NCI-H446 (cell line): ENCODE measurements around the gene USP32.
"Not testable (repeated sequence)": the region's sequence is repeated elsewhere in the genome, so short reads cannot be mapped to it uniquely, and the experiment has no call there.

ENCODE experiments used
- DNase-seq, 2 experiments: peaks; one replicate each; lab custom pipeline; 2025; lab: John Stamatoyannopoulos, UW

USP32 gene

GRCh38 chr17:60231234-60231633 lies 160.7 kb downstream of the USP32 start:
- peak in 1 of 2 experiments; percentile 33 for DNase-seq

- DNase-seq = no peak
Measured at GRCh38 chr17:60230358-60230757, 161.6 kb downstream of the USP32 start.

- DNase-seq = no peak
Measured at GRCh38 chr17:60229188-60229802, 162.6 kb downstream of the USP32 start.

DNA sequence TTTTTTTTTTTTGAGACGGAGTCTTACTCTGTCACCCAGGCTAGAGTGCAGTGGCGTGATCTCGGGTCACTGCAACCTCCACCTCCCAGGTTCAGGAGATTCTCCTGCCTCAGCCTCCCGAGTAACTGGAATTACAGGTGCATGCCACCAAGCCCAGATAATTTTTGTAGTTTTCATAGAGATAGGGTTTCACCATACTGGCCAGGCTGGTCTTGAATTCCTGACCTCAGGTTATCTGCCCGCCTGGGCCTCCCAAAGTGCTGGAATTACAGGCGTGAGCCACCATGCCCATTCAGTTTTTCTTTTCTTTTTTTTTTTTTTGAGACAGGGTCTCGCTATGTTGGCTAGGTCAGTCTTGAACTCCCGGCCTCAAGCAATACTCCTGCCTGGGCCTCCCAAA lies 164.7 kb downstream of the USP32 start:
- DNase-seq = not testable (repeated sequence)

GRCh38 chr17:60224064-60224463 lies 167.9 kb downstream of the USP32 start:
- DNase-seq = no peak

GRCh38 chr17:60223456-60223855 lies 168.5 kb downstream of the USP32 start:
- no peak for DNase-seq

DNA sequence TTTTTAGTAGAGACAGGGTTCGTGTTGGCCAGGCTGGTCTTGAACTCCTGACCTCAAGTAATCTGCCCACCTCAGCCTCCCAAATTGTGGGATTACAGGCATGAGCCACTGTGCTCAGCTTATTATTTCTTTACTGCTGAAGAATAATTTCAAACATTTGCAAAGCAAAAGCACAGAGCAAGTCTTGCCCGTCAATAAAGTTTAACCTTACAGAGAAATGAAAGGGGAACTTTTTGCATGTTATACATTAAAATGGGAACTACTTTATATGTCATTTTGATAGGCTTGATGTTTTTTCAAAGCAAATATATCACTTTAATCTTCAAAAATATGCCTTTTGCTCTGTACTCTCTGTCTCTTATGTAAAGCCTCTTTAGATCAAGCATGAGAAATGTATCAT lies 173.2 kb downstream of the USP32 start:
- not testable (repeated sequence) for DNase-seq

- not testable (repeated sequence) for DNase-seq
Measured at GRCh38 chr17:60215895-60216294, 176.0 kb downstream of the USP32 start.

GRCh38 chr17:60211282-60211681 lies 180.7 kb downstream of the USP32 start:
- DNase-seq = not testable (repeated sequence)

GRCh38 chr17:60208302-60208701 lies 183.6 kb downstream of the USP32 start:
- not testable (repeated sequence) for DNase-seq

GRCh38 chr17:60205782-60206181 lies 186.2 kb downstream of the USP32 start:
- DNase-seq = not testable (repeated sequence)

- DNase-seq = not testable (repeated sequence)
Measured at GRCh38 chr17:60198630-60199029, 193.3 kb downstream of the USP32 start.

- DNase-seq = not testable (repeated sequence)
Measured at GRCh38 chr17:60194141-60194540, 197.8 kb downstream of the USP32 start.

- no peak for DNase-seq
Measured at GRCh38 chr17:60193482-60193881, 198.5 kb downstream of the USP32 start.

GRCh38 chr17:60193032-60193431 lies 198.9 kb downstream of the USP32 start:
- DNase-seq = not testable (repeated sequence)

DNA sequence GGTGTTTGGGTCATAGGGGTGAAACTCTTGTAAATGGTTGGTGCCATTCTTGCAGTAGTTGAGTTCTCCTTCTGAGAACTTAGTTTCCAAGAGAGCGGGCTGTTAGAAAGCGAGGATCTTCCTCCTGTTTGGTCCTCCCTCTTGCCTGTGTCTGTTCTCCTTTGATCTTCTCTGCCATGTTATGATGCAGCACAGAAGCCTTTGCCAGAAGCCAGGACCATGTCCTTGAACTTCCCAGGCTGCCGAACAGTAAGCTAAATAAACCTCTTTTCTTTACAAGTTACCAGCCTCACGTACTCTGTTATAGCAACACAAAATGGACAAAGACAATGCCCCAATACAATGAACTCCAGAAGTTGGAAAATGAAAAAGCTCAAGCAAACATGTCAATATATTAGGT lies 201.9 kb downstream of the USP32 start:
- not testable (repeated sequence) for DNase-seq

GRCh38 chr17:60188759-60189158 lies 203.2 kb downstream of the USP32 start:
- DNase-seq = no peak

DNA sequence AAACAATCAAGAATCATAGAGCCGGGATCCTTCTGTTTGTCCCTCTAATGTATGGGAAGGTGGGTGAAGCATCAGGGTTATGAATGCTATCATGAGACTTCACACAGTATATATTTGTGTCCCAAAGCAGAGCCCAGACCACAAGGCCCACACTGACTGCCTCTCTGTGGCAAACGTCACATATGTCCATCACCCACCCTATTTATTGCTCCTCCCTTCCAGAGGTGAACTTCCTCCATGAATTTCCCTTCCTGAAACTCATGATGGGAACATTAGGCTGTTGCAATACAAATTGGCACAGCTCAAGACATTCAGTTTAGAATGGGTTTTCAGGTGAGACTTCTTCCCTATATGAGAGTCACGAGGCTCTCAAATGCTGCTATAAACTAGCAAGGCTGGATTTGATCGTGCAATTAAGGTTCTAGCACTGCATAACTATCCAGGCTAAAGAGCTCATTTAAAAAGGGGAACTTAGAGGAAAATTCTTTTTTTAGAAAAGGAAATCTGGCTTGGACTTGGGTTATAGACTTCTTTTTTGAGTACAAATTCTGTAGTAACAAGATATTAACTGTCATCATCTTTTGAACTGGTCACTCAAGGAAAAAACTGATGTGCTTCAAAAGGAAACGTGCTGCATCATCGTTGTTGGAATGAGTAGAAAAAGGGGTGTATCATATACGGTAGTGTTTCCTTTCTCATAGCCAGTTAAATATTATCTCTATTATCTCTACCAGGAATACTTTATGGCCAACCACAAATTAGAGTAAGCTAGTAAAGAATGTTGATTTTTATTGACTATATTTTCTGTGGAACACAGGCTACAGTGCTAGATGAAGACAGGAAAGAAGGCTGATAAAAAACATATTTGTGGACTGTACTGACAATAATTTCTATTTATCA lies 204.8 kb downstream of the USP32 start:
- DNase-seq = not testable (repeated sequence)

DNA sequence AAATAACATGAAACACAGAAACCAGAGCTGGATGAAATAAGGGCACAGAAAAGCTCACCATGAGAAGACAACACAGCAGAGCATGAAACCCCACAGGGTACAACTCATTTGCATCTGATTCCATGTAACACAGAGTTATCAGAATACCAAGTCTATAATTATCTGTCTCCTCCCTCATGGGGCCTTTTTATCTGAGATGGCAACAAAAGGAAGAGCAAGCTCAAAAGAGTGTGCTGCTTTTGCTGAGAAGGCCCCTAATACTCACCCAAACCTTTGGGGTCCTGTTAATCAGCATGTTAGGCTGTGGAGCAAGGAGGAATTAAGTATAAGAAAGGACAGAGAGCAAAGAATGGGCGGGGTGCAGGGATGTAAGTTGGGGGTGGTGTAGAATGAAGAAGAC lies 205.6 kb downstream of the USP32 start:
- not testable (repeated sequence) for DNase-seq

GRCh38 chr17:60180380-60180779 lies 211.6 kb downstream of the USP32 start:
- DNase-seq = not testable (repeated sequence)

DNA sequence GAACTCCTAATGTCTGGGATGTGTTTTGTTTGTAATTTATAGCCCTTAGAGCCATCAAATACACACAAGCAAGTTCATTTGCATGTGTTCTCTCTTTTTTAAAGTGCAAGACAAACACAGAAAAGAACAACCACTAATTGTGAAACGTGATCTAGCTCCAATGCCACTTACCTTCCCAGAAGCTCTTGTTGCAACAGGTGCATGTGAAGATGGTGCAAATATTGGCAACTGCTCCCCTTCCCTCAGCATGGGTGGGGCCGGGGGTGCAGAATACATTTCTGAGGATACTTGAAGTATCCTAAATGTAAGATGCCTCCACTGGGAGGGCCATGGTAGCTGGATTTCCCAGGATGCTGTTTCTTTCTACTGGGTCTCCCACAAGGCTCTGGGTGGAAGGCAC lies 213.8 kb downstream of the USP32 start:
- DNase-seq = not testable (repeated sequence)

GRCh38 chr17:60176763-60177162 lies 215.2 kb downstream of the USP32 start:
- DNase-seq = not testable (repeated sequence)

DNA sequence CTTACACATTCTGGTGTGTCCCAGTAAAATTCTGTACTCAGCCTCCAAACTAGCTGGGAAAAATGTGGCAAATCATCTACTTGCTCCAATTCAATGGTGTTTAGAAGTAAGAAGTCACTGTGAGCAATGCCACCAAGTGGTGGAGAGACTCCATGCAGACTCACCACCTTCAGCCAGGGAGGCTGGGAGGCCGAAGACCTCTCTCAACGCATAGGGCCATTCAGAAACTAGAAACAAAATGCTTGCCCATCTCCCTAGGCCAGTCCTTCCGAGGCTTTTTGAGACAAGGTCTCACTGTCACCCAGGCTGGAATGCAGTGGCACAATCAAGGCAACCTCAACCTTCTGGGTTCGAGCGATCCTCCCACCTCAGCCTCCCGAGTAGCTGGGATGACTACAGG lies 217.2 kb downstream of the USP32 start:
- DNase-seq = peak in 1 of 2 experiments; percentile 17
